ENCODE data around the gene SSMEM1.
"Not testable (repeated sequence)": the region's sequence is repeated elsewhere in the genome, so short reads cannot be mapped to it uniquely, and the experiment has no call there.

SSMEM1 gene

GRCh38 chr7:130208516-130208915, 856 bp downstream of the SSMEM1 start:
- no peak for FAIRE-seq
- DNase-seq (ENCODE audit: extremely low spot score, insufficient read length, low read depth), result no peak

GRCh38 chr7:130210181-130210935, 2.7 kb downstream of the SSMEM1 start:
- no peak for DNase-seq (ENCODE audit: extremely low spot score, insufficient read length, low read depth)
- FAIRE-seq, result no peak

- no peak for FAIRE-seq
- DNase-seq (ENCODE audit: extremely low spot score, insufficient read length, low read depth), result no peak
Observed at GRCh38 chr7:130213828-130214227, 6.2 kb downstream of the SSMEM1 start.

GRCh38 chr7:130216025-130216424, 8.4 kb downstream of the SSMEM1 start:
- FAIRE-seq (no peak), DNase-seq (ENCODE audit: extremely low spot score, insufficient read length, low read depth) (no peak)

GRCh38 chr7:130216750-130217149, 9.1 kb downstream of the SSMEM1 start:
- DNase-seq (ENCODE audit: extremely low spot score, insufficient read length, low read depth) (no peak), FAIRE-seq (no peak)

GRCh38 chr7:130218806-130219620, 11.4 kb downstream of the SSMEM1 start:
- FAIRE-seq, result no peak

GRCh38 chr7:130219871-130220270, 12.2 kb downstream of the SSMEM1 start:
- FAIRE-seq, result no peak
- DNase-seq (ENCODE audit: extremely low spot score, insufficient read length, low read depth), result no peak

More at GRCh38 chr7:130218806-130219620, 11.4 kb downstream of the SSMEM1 start:
- no peak for DNase-seq (ENCODE audit: extremely low spot score, insufficient read length, low read depth)

- DNase-seq (ENCODE audit: extremely low spot score, insufficient read length, low read depth) (no peak), FAIRE-seq (no peak)
Observed at GRCh38 chr7:130221746-130222145, 14.1 kb downstream of the SSMEM1 start.

GRCh38 chr7:130223646-130224045, 16.0 kb downstream of the SSMEM1 start:
- DNase-seq (ENCODE audit: extremely low spot score, insufficient read length, low read depth) (no peak), FAIRE-seq (no peak)

- no peak for FAIRE-seq
- no peak for DNase-seq (ENCODE audit: extremely low spot score, insufficient read length, low read depth)
Observed at GRCh38 chr7:130224210-130224609, 16.6 kb downstream of the SSMEM1 start.

GRCh38 chr7:130224923-130225322, 17.3 kb downstream of the SSMEM1 start:
- FAIRE-seq; DNase-seq (ENCODE audit: extremely low spot score, insufficient read length, low read depth): not testable (repeated sequence)

GRCh38 chr7:130226333-130226732, 18.7 kb downstream of the SSMEM1 start:
- DNase-seq (ENCODE audit: extremely low spot score, insufficient read length, low read depth) (no peak), FAIRE-seq (no peak)

GRCh38 chr7:130227883-130228575, 20.4 kb downstream of the SSMEM1 start:
- DNase-seq (ENCODE audit: extremely low spot score, insufficient read length, low read depth), result no peak
- FAIRE-seq, result no peak

GRCh38 chr7:130228840-130229502, 21.3 kb downstream of the SSMEM1 start:
- FAIRE-seq (no peak), DNase-seq (ENCODE audit: extremely low spot score, insufficient read length, low read depth) (no peak)

GRCh38 chr7:130229981-130230380, 22.3 kb downstream of the SSMEM1 start:
- DNase-seq (ENCODE audit: extremely low spot score, insufficient read length, low read depth); FAIRE-seq: not testable (repeated sequence)

GRCh38 chr7:130231792-130232191, 24.1 kb downstream of the SSMEM1 start:
- DNase-seq (ENCODE audit: extremely low spot score, insufficient read length, low read depth) (no peak), FAIRE-seq (no peak)

GRCh38 chr7:130232209-130232608, 24.5 kb downstream of the SSMEM1 start:
- no peak for DNase-seq (ENCODE audit: extremely low spot score, insufficient read length, low read depth)
- no peak for FAIRE-seq

GRCh38 chr7:130234078-130234477, 26.4 kb downstream of the SSMEM1 start:
- DNase-seq (ENCODE audit: extremely low spot score, insufficient read length, low read depth) (no peak), FAIRE-seq (no peak)

- not testable (repeated sequence) for DNase-seq (ENCODE audit: extremely low spot score, insufficient read length, low read depth); FAIRE-seq
Observed at GRCh38 chr7:130236361-130236760, 28.7 kb downstream of the SSMEM1 start.

GRCh38 chr7:130240240-130240639, 32.6 kb downstream of the SSMEM1 start:
- FAIRE-seq, result no peak

More at GRCh38 chr7:130240240-130240639, 32.6 kb downstream of the SSMEM1 start:
- DNase-seq (ENCODE audit: extremely low spot score, insufficient read length, low read depth), result no peak

Data from GM18507 (cell line).